ENCODE measurements around the gene COL18A1.

DNA sequence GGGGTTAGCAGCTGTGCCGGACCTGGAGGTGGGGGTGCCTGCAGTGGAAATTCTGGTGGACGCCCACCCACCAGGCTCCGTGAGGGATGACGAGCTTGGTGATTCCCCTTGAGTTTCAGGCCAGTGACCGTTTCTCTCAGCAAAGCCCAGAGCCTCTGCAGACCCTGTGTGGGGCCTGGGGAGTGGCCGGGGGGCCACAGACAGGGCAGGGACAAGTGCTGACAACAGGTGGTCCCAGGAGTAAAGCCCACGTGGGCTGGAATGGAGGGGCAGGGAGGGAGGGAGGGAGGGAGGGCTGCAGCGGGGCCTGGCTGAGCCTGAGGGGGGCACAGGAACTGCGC, 52.8 kb downstream of the COL18A1 start:
- TF ChIP-seq, protein P1, sequence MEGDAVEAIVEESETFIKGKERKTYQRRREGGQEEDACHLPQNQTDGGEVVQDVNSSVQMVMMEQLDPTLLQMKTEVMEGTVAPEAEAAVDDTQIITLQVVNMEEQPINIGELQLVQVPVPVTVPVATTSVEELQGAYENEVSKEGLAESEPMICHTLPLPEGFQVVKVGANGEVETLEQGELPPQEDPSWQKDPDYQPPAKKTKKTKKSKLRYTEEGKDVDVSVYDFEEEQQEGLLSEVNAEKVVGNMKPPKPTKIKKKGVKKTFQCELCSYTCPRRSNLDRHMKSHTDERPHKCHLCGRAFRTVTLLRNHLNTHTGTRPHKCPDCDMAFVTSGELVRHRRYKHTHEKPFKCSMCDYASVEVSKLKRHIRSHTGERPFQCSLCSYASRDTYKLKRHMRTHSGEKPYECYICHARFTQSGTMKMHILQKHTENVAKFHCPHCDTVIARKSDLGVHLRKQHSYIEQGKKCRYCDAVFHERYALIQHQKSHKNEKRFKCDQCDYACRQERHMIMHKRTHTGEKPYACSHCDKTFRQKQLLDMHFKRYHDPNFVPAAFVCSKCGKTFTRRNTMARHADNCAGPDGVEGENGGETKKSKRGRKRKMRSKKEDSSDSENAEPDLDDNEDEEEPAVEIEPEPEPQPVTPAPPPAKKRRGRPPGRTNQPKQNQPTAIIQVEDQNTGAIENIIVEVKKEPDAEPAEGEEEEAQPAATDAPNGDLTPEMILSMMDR (IDR thresholded peaks at IDR 0.05): no peak
- no peak for TF ChIP-seq POLR2A (IDR thresholded peaks at IDR 0.05)
